Endothelial cell of umbilical vein (primary cell): Measurements from ENCODE around the gene F5. TPM values are rescaled to one million over a fixed set of nuclear protein-coding genes. Genes with fewer than 3 reads are reported as not detected.

Experiments used
- BruUV-seq: library from RNA; stranded (reverse); fragments of 400-500 nt; replicated peaks from 2 replicates; lab custom pipeline; 2021; lab: Mats Ljungman, UMichigan
- CTCF ChIA-PET: fragments of 300-600, 350-600 bp; sonication (Branson Sonifier 250); formaldehyde crosslinking; loops from one replicate; lab custom pipeline; 2021; ENCODE audit warnings: antibody characterized with exemption, inconsistent platforms; lab: Charles Lee
- POLR2A ChIA-PET: fragments of 300-600, 350-600 bp; sonication (Branson Sonifier 250); formaldehyde crosslinking; loops from one replicate; lab custom pipeline; 2021; ENCODE audit warnings: antibody characterized with exemption, inconsistent platforms; lab: Charles Lee
- DNase-seq: peaks from one replicate; pipeline ENCODE4 v3.0.0-alpha.2; 2011; ENCODE audit warnings: low read depth, low spot score
- FAIRE-seq: peaks from 2 replicates; lab custom pipeline; 2011; peaks lifted over from hg19 to GRCh38; lab: Jason Lieb, UNC
- H2AFZ ChIP-seq: 2 replicates; pipeline ENCODE4 v1.6.0; 2012; ENCODE audit warnings: low read depth, low read length, control low read depth, inconsistent platforms
- H3K27ac ChIP-seq: 2 replicates; pipeline ENCODE4 v1.5.1; 2011; ENCODE audit warnings: low read depth, mild to moderate bottlenecking, control low read depth, low read length, moderate library complexity; ENCODE audit not compliant: insufficient read depth
- H3K27me3 ChIP-seq, 2 experiments: 2 replicates each; pipeline versions ENCODE4 v1.6.0 to v1.6.1; 2011; ENCODE audit warnings: low read length in 2 of 2, mixed read lengths in 1 of 2; ENCODE audit not compliant: control insufficient read depth in 2 of 2, insufficient read depth in 2 of 2
- H3K36me3 ChIP-seq, 2 experiments: 2 replicates in 1 of 2; 3 replicates in 1 of 2; pipeline ENCODE4 v1.5.1; 2011; ENCODE audit warnings: low read length in 2 of 2, mild to moderate bottlenecking in 1 of 2, moderate library complexity in 1 of 2; ENCODE audit not compliant: control insufficient read depth in 2 of 2, insufficient read depth in 2 of 2; ENCODE audit errors: extremely low read depth in 1 of 2
- H3K4me1 ChIP-seq: 3 replicates; pipeline ENCODE4 v1.5.1; 2011; ENCODE audit warnings: mild to moderate bottlenecking, low read length; ENCODE audit not compliant: control insufficient read depth, insufficient read depth; ENCODE audit errors: extremely low read depth
- H3K4me2 ChIP-seq: 2 replicates; pipeline ENCODE4 v1.6.1; 2011; ENCODE audit warnings: low read length, control low read depth, mixed read lengths; ENCODE audit not compliant: insufficient read depth
- H3K4me3 ChIP-seq, 3 experiments: fragments of 200-600 bp in 1 of 3; sonication (generic), shearing (Covaris generic) in 1 of 3; replicated peaks in 1 of 3; 2 replicates each; pipeline ENCODE4 v1.5.1; 2011 to 2016; ENCODE audit warnings: control low read depth in 3 of 3, low read length in 3 of 3, mild to moderate bottlenecking in 2 of 3, inconsistent platforms in 1 of 3, low read depth in 1 of 3, moderate library complexity in 1 of 3; ENCODE audit not compliant: insufficient read depth in 1 of 3
- H3K79me2 ChIP-seq: 2 replicates; pipeline ENCODE4 v1.6.0; 2012; ENCODE audit warnings: low read length, inconsistent platforms; ENCODE audit not compliant: control insufficient read depth, insufficient read depth
- H3K9ac ChIP-seq: replicated peaks from 2 replicates; pipeline ENCODE3; 2011; ENCODE audit warnings: low read length, control low read depth; ENCODE audit not compliant: insufficient read depth; ENCODE audit errors: extremely low read depth
- H3K9me1 ChIP-seq: replicated peaks from 3 replicates; pipeline ENCODE4 v1.6.0; 2011; ENCODE audit warnings: mild to moderate bottlenecking, low read length; ENCODE audit not compliant: control insufficient read depth, insufficient read depth; ENCODE audit errors: extremely low read depth
- H3K9me3 ChIP-seq: replicated peaks from 2 replicates; pipeline ENCODE4 v1.5.1; 2012; ENCODE audit warnings: low read length, inconsistent platforms; ENCODE audit not compliant: control insufficient read depth, insufficient read depth
- H4K20me1 ChIP-seq: replicated peaks from 2 replicates; pipeline ENCODE3; 2011; ENCODE audit warnings: mild to moderate bottlenecking, low read length; ENCODE audit not compliant: control insufficient read depth, insufficient read depth; ENCODE audit errors: extremely low read depth
- CTCF ChIP-seq, 2 donors: IDR thresholded peaks; 1 replicate in 1 of 2; 2 replicates in 1 of 2; pipeline ENCODE4 v1.5.1; 2011; ENCODE audit warnings: low read length in 2 of 2, mild to moderate bottlenecking in 2 of 2, moderate library complexity in 2 of 2, control low read depth in 1 of 2, inconsistent platforms in 1 of 2, low read depth in 1 of 2; ENCODE audit not compliant: insufficient read depth in 1 of 2; ENCODE audit errors: extremely low read depth in 1 of 2
- EZH2 ChIP-seq: IDR thresholded peaks from 2 replicates; pipeline ENCODE4 v1.6.1; 2012; ENCODE audit warnings: borderline replicate concordance, low read depth, mild to moderate bottlenecking, moderate library complexity, low read length, inconsistent platforms; ENCODE audit not compliant: severe bottlenecking
- FOS ChIP-seq: IDR thresholded peaks from 2 replicates; pipeline ENCODE4 v1.6.1; 2011; ENCODE audit warnings: mild to moderate bottlenecking, low read length, moderate library complexity, borderline replicate concordance; ENCODE audit not compliant: insufficient read depth
- GATA2 ChIP-seq: IDR thresholded peaks from 2 replicates; pipeline ENCODE4 v1.7.0; 2011; ENCODE audit warnings: low read depth, mild to moderate bottlenecking, moderate library complexity, mixed read lengths, low read length; ENCODE audit not compliant: insufficient read length, insufficient read depth
- JUN ChIP-seq: IDR thresholded peaks from 2 replicates; pipeline ENCODE4 v1.6.1; 2011; ENCODE audit warnings: borderline replicate concordance, low read depth; ENCODE audit not compliant: insufficient read length, insufficient read depth
- MAX ChIP-seq: IDR thresholded peaks from 2 replicates; pipeline ENCODE4 v1.6.1; 2011; ENCODE audit not compliant: insufficient read depth, insufficient read length
- MYC ChIP-seq: IDR thresholded peaks from one replicate; pipeline ENCODE4 v1.6.1; 2011; ENCODE audit warnings: mild to moderate bottlenecking, low read depth, low read length
- POLR2A ChIP-seq: IDR thresholded peaks from 2 replicates; pipeline ENCODE4 v1.6.1; 2012; ENCODE audit warnings: low read depth, mild to moderate bottlenecking, control low read depth, low read length
- POLR2AphosphoS5 ChIP-seq: IDR thresholded peaks from 2 replicates; pipeline ENCODE4 v1.6.1; 2012; ENCODE audit warnings: low read depth, mild to moderate bottlenecking, control low read depth, low read length, moderate library complexity; ENCODE audit not compliant: insufficient read depth
- dilution Hi-C: fragments of 300-500 bp; cut with MboI; formaldehyde crosslinking; loops from one replicate; pipeline ENCODE4 v1.15.0; 2019; ENCODE audit warnings: low sequenced_read_pairs; ENCODE audit not compliant: extremely low pct_ligation_motif_present
- intact Hi-C: fragments of 100-400 bp; cut with micrococcal nuclease; formaldehyde crosslinking; loops from one replicate; pipeline ENCODE4 v1.10.0; 2022
- polyA plus RNA-seq, 4 experiments: library from polyadenylated mRNA; depleted of rRNA in 3 of 4; stranded (reverse) in 3 of 4; unstranded in 1 of 4; fragments of >200 nt; gene quantifications; 2 replicates each; pipeline versions ENCODE4 v1.2.1 to v1.2.3, GENCODE V29; 2011 to 2012; ENCODE audit warnings: missing spikeins in 1 of 4
- total RNA-seq: library from RNA; stranded (reverse); gene quantifications from 2 replicates; pipeline ENCODE4 v1.2.3, GENCODE V29; 2021

The F5 gene
- total and polyA plus RNA-seq, 2 donors (not counting 3 experiments of a cell fraction or from before 2014, with no cell fraction given) = not detected

GRCh38 chr1:169491845-169492281 lies 94.4 kb downstream of the F5 start:
- BruUV-seq = no TSS peak
- Histone ChIP-seq H3K36me3 (no peaks in the 10 kb centered on the region), H3K27ac (no peak overlapping the region), H3K9ac (no peak overlapping the region), H3K4me1 (peaks cover 6% of the 10 kb centered on the region), H3K79me2 (no peaks in the 10 kb centered on the region), H2AFZ (no peak overlapping the region), H3K9me3 (no peaks in the 10 kb centered on the region), H3K4me3 (no peak overlapping the region), H4K20me1 (no peaks in the 10 kb centered on the region), H3K27me3 (no peaks in the 10 kb centered on the region), H3K4me2 (no peak overlapping the region), H3K9me1 (no peaks in the 10 kb centered on the region)
- DNase-seq = no peak
- ChIA-PET CTCF (interaction anchor here (1.3 kb wide), 1 partner anchor 54 kb away, joined by 3 read pairs; no protein-coding TSS in a partner anchor), POLR2A (no interaction called here)
- TF ChIP-seq MAX = no peak
- TF ChIP-seq MYC = no peak
- TF ChIP-seq JUN = no peak
- TF ChIP-seq POLR2A = no peak
- no peak for TF ChIP-seq GATA2
- TF ChIP-seq EZH2 = no peak
- no peak for TF ChIP-seq FOS
- no peak for TF ChIP-seq CTCF (IDR thresholded peaks at IDR 0.05; ENCODE audit: extremely low read depth in 1 of 2, insufficient read depth in 1 of 2, low read depth in 1 of 2, low read length in 2 of 2)
- no peak for TF ChIP-seq POLR2AphosphoS5
- no peak for FAIRE-seq
- dilution Hi-C loops = no loop called here
- intact Hi-C loops = no loop called here
